HCT116 (cell line): ENCODE results near the gene TCF7. TPM values are rescaled to one million over a fixed set of nuclear protein-coding genes. Genes with fewer than 3 reads are reported as not detected.
A peak's percentile ranks its signal among the peaks of the same experiment; 100 is the strongest.

Experiments used
- ATAC-seq: fragments of 200-7000 bp; cut with Tn5 transposase; 2 replicates; pipeline ENCODE4 v1.9.1; 2020; ENCODE audit warnings: mild to moderate bottlenecking, moderate library complexity
- Bru-seq: library from RNA; stranded (reverse); fragments of 400-500 nt; gene quantifications from one replicate; lab custom pipeline; 2021; lab: Mats Ljungman, UMichigan
- BruChase-seq, 2 experiments: library from RNA; stranded (reverse); fragments of 400-500 nt; gene quantifications; one replicate each; lab custom pipeline; 2021; lab: Mats Ljungman, UMichigan
- BruUV-seq: library from RNA; stranded (reverse); fragments of 400-500 nt; replicated peaks from 2 replicates; lab custom pipeline; 2021; lab: Mats Ljungman, UMichigan
- CTCF ChIA-PET: fragments of 300-600 bp; sonication (Branson Sonifier 250); formaldehyde crosslinking; loops from one replicate; lab custom pipeline; 2021; ENCODE audit warnings: antibody characterized with exemption; lab: Charles Lee
- POLR2A ChIA-PET: fragments of 300-600, 350-600 bp; sonication (Branson Sonifier 250); formaldehyde crosslinking; loops from one replicate; lab custom pipeline; 2021; ENCODE audit warnings: antibody characterized with exemption; lab: Charles Lee
- RAD21 ChIA-PET, 2 experiments: fragments of 300-600 bp; sonication (Branson Sonifier 250); formaldehyde crosslinking; loops; one replicate each; lab custom pipeline; 2023; ENCODE audit warnings: low total read pairs in 2 of 2; ENCODE audit not compliant: uncharacterized antibody in 2 of 2, unreplicated experiment in 2 of 2, low non-redundant PET in 1 of 2; lab: Charles Lee
- DNase-seq: peaks from one replicate; pipeline ENCODE4 v3.0.0-alpha.2; 2010; ENCODE audit warnings: low read depth, low spot score
- H2AFZ ChIP-seq: fragments of 200-600 bp; shearing (Covaris generic), sonication (generic); 2 replicates; pipeline ENCODE4 v1.6.1; 2017; ENCODE audit warnings: low read depth, mixed run types, mixed read lengths, antibody characterized with exemption, low read length; ENCODE audit not compliant: poor library complexity, severe bottlenecking
- H3K27ac ChIP-seq: 2 replicates; pipeline ENCODE4 v1.5.1; 2012; ENCODE audit warnings: low read depth, low read length
- H3K27me3 ChIP-seq: fragments of 200-600 bp; sonication (generic); 2 replicates; pipeline ENCODE4 v1.6.1; 2016; ENCODE audit warnings: mixed run types, low read length, mixed read lengths; ENCODE audit not compliant: insufficient read depth
- H3K36me3 ChIP-seq, 2 experiments: fragments of 200-500 bp in 1 of 2; fragments of 200-600 bp in 1 of 2; sonication (Bioruptor generic) in 1 of 2; sonication (generic) in 1 of 2; 2 replicates each; pipeline versions ENCODE4 v1.5.1 to v1.6.1; 2014 to 2016; ENCODE audit warnings: low read length in 2 of 2, inconsistent platforms in 1 of 2, mixed read lengths in 1 of 2, mixed run types in 1 of 2; ENCODE audit not compliant: insufficient read depth in 2 of 2, control insufficient read depth in 1 of 2
- H3K4me1 ChIP-seq, 2 experiments: fragments of 200-600 bp in 1 of 2; sonication (generic) in 1 of 2; 2 replicates each; pipeline versions ENCODE4 v1.5.1 to v1.6.1; 2012 to 2017; ENCODE audit warnings: low read length in 2 of 2, inconsistent platforms in 1 of 2, mild to moderate bottlenecking in 1 of 2, mixed read lengths in 1 of 2, mixed run types in 1 of 2, moderate library complexity in 1 of 2; ENCODE audit not compliant: insufficient read depth in 2 of 2, control insufficient read depth in 1 of 2
- H3K4me2 ChIP-seq: fragments of 200-600 bp; sonication (generic); 2 replicates; pipeline ENCODE4 v1.6.1; 2017; ENCODE audit warnings: mixed run types, low read length, mixed read lengths
- H3K4me3 ChIP-seq, 2 experiments: fragments of 200-600 bp in 1 of 2; sonication (generic) in 1 of 2; replicated peaks in 1 of 2; 2 replicates each; pipeline ENCODE4 v1.5.1; 2011 to 2016; ENCODE audit warnings: low read length in 2 of 2, control low read depth in 1 of 2, low read depth in 1 of 2, mild to moderate bottlenecking in 1 of 2, mixed read lengths in 1 of 2, mixed run types in 1 of 2
- H3K79me2 ChIP-seq: fragments of 200-600 bp; sonication (generic); 2 replicates; pipeline ENCODE4 v1.6.1; 2017; ENCODE audit warnings: mild to moderate bottlenecking, mixed run types, low read length, moderate library complexity, mixed read lengths; ENCODE audit not compliant: insufficient read depth
- H3K9ac ChIP-seq: fragments of 200-600 bp; sonication (generic); 2 replicates; pipeline ENCODE4 v1.6.1; 2016; ENCODE audit warnings: low read length, mixed read lengths
- H3K9me2 ChIP-seq: fragments of 200-600 bp; sonication (generic), shearing (Covaris generic); 2 replicates; pipeline ENCODE4 v1.6.1; 2017; ENCODE audit warnings: mixed run types, mild to moderate bottlenecking, moderate library complexity; ENCODE audit not compliant: insufficient read depth
- H3K9me3 ChIP-seq, 2 experiments: fragments of 200-500 bp in 1 of 2; fragments of 200-600 bp in 1 of 2; sonication (Bioruptor generic) in 1 of 2; sonication (generic) in 1 of 2; 2 replicates each; pipeline ENCODE4 v1.6.1; 2014 to 2017; ENCODE audit warnings: low read length in 2 of 2, mixed read lengths in 2 of 2, inconsistent platforms in 1 of 2, low read depth in 1 of 2, mild to moderate bottlenecking in 1 of 2, mixed run types in 1 of 2, moderate library complexity in 1 of 2; ENCODE audit not compliant: control insufficient read depth in 1 of 2, insufficient read depth in 1 of 2
- H4K20me1 ChIP-seq: fragments of 200-600 bp; sonication (generic), shearing (Covaris generic); 2 replicates; pipeline ENCODE4 v1.6.1; 2017; ENCODE audit warnings: mixed run types, mild to moderate bottlenecking, moderate library complexity; ENCODE audit not compliant: insufficient read depth
- EGR1 ChIP-seq: IDR thresholded peaks from 2 replicates; pipeline ENCODE4 v1.6.1; 2012; ENCODE audit warnings: low read depth
- ELF1 ChIP-seq: IDR thresholded peaks from 2 replicates; pipeline ENCODE4 v1.6.1; 2012; ENCODE audit warnings: low read depth, borderline replicate concordance
- EZH2 ChIP-seq: fragments of 200-600 bp; sonication (generic); IDR thresholded peaks from 2 replicates; pipeline ENCODE4 v1.6.1; 2017; ENCODE audit warnings: antibody characterized with exemption, mixed run types
- EZH2phosphoT487 ChIP-seq: fragments of 200-600 bp; IDR thresholded peaks from 2 replicates; pipeline ENCODE4 v1.6.1; 2018; ENCODE audit warnings: antibody characterized with exemption, borderline replicate concordance
- POLR2AphosphoS5 ChIP-seq: IDR thresholded peaks from 2 replicates; pipeline ENCODE4 v1.6.1; 2011; ENCODE audit warnings: mild to moderate bottlenecking, low read depth, low read length, moderate library complexity
- SP1 ChIP-seq: IDR thresholded peaks from 2 replicates; pipeline ENCODE4 v1.6.1; 2012; ENCODE audit warnings: low read depth
- SRF ChIP-seq: IDR thresholded peaks from 2 replicates; pipeline ENCODE4 v1.6.1; 2012; ENCODE audit warnings: low read depth
- TCF7L2 ChIP-seq: IDR thresholded peaks from 2 replicates; pipeline ENCODE4 v1.7.0; 2011; ENCODE audit warnings: borderline replicate concordance, inconsistent platforms; ENCODE audit not compliant: insufficient read depth, insufficient read length; ENCODE audit errors: extremely low read depth
- YY1 ChIP-seq: IDR thresholded peaks from 2 replicates; pipeline ENCODE4 v1.6.1; 2011; ENCODE audit warnings: low read length, low read depth, moderate library complexity, mild to moderate bottlenecking; ENCODE audit not compliant: insufficient replicate concordance; ENCODE audit errors: extremely low read depth
- intact Hi-C: fragments of 100-400 bp; cut with micrococcal nuclease; formaldehyde crosslinking; loops from 2 replicates; pipeline ENCODE4 v1.10.0; 2022
- long read RNA-seq: library from polyadenylated mRNA; unstranded; transcript quantifications from one replicate; pipeline ENCODE4 v2.0.0, GENCODE V29; 2021; ENCODE audit not compliant: unreplicated experiment
- polyA plus RNA-seq: library from polyadenylated mRNA; unstranded; fragments of >200 nt; gene quantifications from 2 replicates; pipeline ENCODE4 v1.2.1, GENCODE V29; 2012; ENCODE audit warnings: missing spikeins
- total RNA-seq: library from RNA; stranded (reverse); gene quantifications from one replicate; pipeline ENCODE4 v1.2.1, GENCODE V29; 2021; ENCODE audit not compliant: unreplicated experiment
- TF ChIP-seq, protein P1 (sequence below): IDR thresholded peaks from 2 replicates; pipeline ENCODE4 v1.6.1; 2012

Gene TCF7
- total RNA-seq (17.8 TPM), Bru-seq, nascent RNA (percentile 50 among the genes with signal in this experiment), BruChase-seq, experiment 1, labeled RNA remaining after a 6-hour chase (percentile 55 among the genes with signal in this experiment), BruChase-seq, experiment 2, labeled RNA remaining after a 2-hour chase (percentile 49 among the genes with signal in this experiment)
- 11.1 and 11.3 TPM in 2 replicates for polyA plus RNA-seq
- long read RNA-seq, partial matches to known transcripts: 7 of 19 reads
- long read RNA-seq, other reads (novel, unspliced or antisense): 9 of 19 reads

DNA sequence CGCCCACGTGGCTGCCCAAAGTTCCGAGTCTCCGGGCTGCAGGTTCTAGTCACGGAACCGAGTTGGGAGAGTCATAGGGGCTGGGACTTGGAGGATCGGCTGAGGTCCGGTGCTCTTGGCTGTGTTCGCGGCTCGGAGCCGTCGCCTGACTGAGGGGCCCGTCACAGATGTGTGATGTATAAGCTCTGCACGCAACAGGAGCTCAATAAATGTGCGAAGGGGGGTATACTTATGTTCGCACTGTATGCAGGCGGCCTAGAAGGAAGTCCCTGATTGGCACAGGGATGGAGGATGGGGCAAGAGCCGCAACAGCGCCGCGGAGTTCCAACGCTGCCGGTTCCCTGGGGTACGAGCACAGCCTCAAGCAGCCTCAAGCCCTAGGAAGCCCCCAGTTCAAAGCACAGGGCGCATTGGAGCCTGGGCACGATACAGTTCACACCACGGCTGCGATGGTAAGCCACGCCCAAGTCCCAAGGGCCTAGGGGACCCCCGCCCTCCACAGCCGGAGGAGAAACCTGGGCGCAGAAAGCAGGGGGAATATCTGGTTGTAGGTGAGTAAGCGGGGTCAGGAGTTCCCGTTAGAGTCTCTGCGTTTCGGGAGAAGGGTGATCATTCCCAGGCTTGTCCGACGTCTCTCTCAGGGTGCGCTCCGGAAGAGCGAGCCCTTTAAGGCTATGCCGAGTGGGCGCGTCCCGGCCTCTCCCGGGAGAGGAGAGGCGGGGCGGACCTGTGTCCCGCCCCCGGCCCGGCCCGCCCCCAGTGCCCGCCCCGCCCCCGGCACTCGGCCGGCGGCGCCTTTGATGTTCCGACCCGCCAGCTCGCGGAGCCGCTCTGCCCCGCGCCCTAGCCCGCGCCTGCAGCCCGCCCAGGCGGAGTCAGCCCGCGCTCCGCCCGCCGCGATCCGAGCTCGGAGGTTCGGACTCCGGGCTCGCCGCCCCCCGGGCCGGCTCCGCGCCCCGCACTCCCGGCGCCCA lies at the start of gene TCF7:
Gene TCF7 (plus strand): TSS at position 780 of the 974 bp plus-strand sequence. CDS start 226 bp downstream, outside the sequence.
- ChIA-PET CTCF (interaction anchor here (1.1 to 1.3 kb wide), 2 partner anchors 10 to 74 kb away, joined by 3 read pairs; no protein-coding TSS in a partner anchor), RAD21 (no interaction called here), POLR2A (interaction anchor here (0.6 to 0.7 kb wide), 4 partner anchors 15 to 767 kb away, joined by 3 to 4 read pairs (median 3); no protein-coding TSS in a partner anchor)
- Histone ChIP-seq H3K27me3 (no peaks in the 10 kb centered on the region), H3K4me3 (peak within 1 kb of the TSS; percentile 57 to 69), H3K9me3 (no peaks in the 10 kb centered on the region), H4K20me1 (no peaks in the 10 kb centered on the region), H2AFZ (no peak within 1 kb of the TSS), H3K27ac (peak within 1 kb of the TSS; percentile 63; the same call in 1 of the 2 replicates), H3K36me3 (0 out of 4 replicates have a peak, but pooled peaks cover 0 to 8% of the 10 kb centered on the region in 2 experiments), H3K4me1 (peaks cover 4 to 28% of the 10 kb centered on the region in 2 experiments; a peak in 3 of 4 replicates), H3K9me2 (no peaks in the 10 kb centered on the region), H3K9ac (peak within 1 kb of the TSS; percentile 70), H3K79me2 (no peaks in the 10 kb centered on the region), H3K4me2 (peak within 1 kb of the TSS; percentile 94)
- intact Hi-C loops: no loop called here
- BruUV-seq: TSS peak; percentile 84
- peak; percentile 99 for TF ChIP-seq SRF
- TF ChIP-seq YY1: no peak
- TF ChIP-seq, protein P1, sequence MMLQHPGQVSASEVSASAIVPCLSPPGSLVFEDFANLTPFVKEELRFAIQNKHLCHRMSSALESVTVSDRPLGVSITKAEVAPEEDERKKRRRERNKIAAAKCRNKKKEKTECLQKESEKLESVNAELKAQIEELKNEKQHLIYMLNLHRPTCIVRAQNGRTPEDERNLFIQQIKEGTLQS: no peak
- no peak for TF ChIP-seq ELF1
- TF ChIP-seq SP1: no peak
- peak; percentile 97 for TF ChIP-seq TCF7L2
- peak; percentile 49; the same call in 1 of the 2 replicates for TF ChIP-seq POLR2AphosphoS5
- TF ChIP-seq EGR1: peak; percentile 29; the same call in 1 of the 2 replicates
- no peak for TF ChIP-seq EZH2phosphoT487
- TF ChIP-seq EZH2: no peak
- ATAC-seq: peak; percentile 94
- DNase-seq: peak; percentile 50
